Fibroblast of pulmonary artery (primary cell): ENCODE measurements around the gene NDUFS2.

Experiments
- DNase-seq: peaks from one replicate; pipeline ENCODE4 v3.0.0-alpha.2; 2010; ENCODE audit warnings: low read depth
- H3K4me3 ChIP-seq: replicated peaks from 2 replicates; pipeline ENCODE4 v1.5.1; 2011; ENCODE audit warnings: low read depth, mild to moderate bottlenecking, control low read depth, low read length, moderate library complexity
- TF ChIP-seq, protein P1 (sequence below): IDR thresholded peaks from 2 replicates; pipeline ENCODE4 v1.5.1; 2011; ENCODE audit warnings: mild to moderate bottlenecking, control low read depth, low read length, inconsistent platforms; ENCODE audit errors: missing control alignments

NDUFS2 gene

GRCh38 chr1:161201836-161202712, at the start of gene NDUFS2:
NDUFS2 (plus strand) TSS chr1:161202367; CDS start chr1:161202386, 19 bp downstream.
- DNase-seq, result peak; percentile 100
- TF ChIP-seq, protein P1, sequence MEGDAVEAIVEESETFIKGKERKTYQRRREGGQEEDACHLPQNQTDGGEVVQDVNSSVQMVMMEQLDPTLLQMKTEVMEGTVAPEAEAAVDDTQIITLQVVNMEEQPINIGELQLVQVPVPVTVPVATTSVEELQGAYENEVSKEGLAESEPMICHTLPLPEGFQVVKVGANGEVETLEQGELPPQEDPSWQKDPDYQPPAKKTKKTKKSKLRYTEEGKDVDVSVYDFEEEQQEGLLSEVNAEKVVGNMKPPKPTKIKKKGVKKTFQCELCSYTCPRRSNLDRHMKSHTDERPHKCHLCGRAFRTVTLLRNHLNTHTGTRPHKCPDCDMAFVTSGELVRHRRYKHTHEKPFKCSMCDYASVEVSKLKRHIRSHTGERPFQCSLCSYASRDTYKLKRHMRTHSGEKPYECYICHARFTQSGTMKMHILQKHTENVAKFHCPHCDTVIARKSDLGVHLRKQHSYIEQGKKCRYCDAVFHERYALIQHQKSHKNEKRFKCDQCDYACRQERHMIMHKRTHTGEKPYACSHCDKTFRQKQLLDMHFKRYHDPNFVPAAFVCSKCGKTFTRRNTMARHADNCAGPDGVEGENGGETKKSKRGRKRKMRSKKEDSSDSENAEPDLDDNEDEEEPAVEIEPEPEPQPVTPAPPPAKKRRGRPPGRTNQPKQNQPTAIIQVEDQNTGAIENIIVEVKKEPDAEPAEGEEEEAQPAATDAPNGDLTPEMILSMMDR, result peak; percentile 12
- peak within 1 kb of the TSS; percentile 81 for H3K4me3 ChIP-seq

DNA sequence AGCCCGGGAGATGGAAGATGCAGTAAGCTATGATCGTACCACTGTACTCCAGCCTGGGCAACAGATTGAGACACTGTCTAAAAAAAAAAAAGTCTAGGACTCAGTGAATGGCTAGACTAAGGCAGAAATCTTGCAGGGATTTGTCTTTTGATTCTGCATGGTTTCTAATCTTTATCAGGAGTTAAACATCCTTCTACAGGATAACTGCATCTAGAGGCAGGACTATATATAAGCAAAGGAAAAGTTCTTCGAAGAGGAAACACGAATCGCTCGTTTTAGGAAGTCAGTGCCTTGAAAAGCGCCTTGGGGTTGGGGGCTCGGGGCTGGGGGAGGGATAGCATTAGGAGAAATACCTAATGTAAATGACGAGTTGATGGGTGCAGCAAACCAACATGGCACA, 49.0 kb upstream of the NDUFS2 start:
- DNase-seq, result no peak
- TF ChIP-seq, protein P1, result no peak
- H3K4me3 ChIP-seq, result peak overlapping the region; percentile 99

- peak within 1 kb of the TSS; percentile 99 for H3K4me3 ChIP-seq
- TF ChIP-seq, protein P1, result no peak
- DNase-seq, result peak; percentile 94
Observed at GRCh38 chr1:161153682-161154337, 48.4 kb upstream of the NDUFS2 start, which contains the start of gene UFC1. UFC1 (plus strand) TSS chr1:161153978; CDS start chr1:161153998, 20 bp downstream.

- TF ChIP-seq, protein P1, result no peak
- no peak for DNase-seq
- no peak overlapping the region for H3K4me3 ChIP-seq
Observed at GRCh38 chr1:161157867-161158266, 44.3 kb upstream of the NDUFS2 start.

DNA sequence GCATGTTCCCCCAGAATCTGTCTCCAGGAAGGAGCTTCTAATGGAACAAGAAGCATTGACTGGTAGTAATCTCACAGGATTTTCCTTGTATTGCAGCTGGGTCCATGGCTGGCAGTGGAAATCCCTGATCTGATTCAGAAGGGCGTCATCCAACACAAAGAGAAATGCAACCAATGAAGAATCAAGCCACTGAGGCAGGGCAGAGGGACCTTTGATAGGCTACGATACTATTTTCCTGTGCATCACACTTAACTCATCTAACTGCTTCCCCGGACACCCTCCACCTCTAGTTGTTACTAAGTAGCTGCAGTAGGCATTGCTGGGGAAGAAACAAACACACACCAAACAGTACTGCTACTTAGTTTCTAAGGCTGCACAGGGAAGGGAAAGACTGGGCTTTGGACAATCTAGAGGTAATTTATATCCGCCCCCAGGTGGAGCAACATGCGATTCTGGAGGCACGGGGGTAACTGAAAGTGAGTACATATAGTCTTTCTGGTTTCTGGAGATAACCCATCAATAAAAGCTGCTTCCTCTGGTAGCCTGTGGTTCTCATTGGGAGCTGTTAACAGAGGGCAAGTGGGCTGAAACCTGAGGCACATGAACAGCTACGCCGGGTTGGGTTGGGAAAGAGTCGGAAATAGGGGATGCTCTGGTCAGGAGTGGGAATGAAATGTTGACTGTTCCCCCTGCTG, 43.7 kb upstream of the NDUFS2 start:
- TF ChIP-seq, protein P1, result no peak
- peak overlapping the region; percentile 73 for H3K4me3 ChIP-seq
- DNase-seq, result no peak

DNA sequence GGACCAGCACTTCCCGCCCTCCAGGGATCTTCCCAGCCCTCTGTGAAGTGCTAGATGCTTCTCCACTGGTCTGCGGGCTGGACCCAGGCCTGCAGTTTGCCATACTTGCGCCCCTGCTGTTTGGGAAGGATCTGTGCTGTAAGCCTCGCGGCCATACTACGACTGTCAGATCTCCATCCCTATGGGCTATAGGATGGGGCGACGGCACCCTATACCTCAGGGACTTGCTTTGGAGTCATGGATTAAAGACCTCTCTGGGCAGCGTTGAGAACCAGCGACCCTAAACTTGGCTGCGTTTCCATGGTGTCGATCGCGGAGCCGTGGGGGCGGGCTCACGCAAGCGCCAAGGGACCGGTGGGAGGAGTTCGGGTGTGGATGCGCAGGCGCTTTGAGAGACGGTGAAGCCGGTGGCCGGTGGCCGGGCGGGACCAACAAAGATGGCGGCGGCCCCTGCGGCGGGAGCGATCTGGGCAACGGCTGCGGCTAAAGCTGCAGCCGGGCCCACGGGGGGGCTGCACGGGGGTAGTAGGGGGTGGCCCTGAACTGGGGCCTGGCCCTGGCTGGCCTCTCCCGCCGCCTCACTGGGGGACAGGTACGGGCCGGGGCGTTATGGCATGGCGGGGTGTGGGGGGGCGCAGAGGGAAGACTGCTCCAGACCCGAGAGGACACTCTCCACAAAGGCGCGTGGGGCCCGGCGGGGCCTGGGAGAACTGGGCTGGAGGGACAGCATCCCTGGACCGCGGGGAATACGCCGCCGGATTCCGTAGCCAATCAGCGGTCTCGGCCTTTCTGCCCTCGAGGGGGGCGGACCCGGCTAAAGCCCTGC, 42.9 kb upstream of the NDUFS2 start, which contains the start of gene USP21:
USP21 (plus strand) TSS at position 414 of the 826 bp plus-strand sequence. CDS start 1,141 bp downstream, outside the sequence.
- peak; percentile 90 for DNase-seq
- peak within 1 kb of the TSS; percentile 73 for H3K4me3 ChIP-seq
- TF ChIP-seq, protein P1, result peak; percentile 44
